Naive thymus-derived CD4-positive, alpha-beta T cell (primary cell): Measurements from ENCODE around the gene ATP9B. TPM values are rescaled to one million over a fixed set of nuclear protein-coding genes. Genes with fewer than 3 reads are reported as not detected.
A peak's percentile ranks its signal among the peaks of the same experiment; 100 is the strongest.

Source experiments
- ATAC-seq: fragments of 150-1000 bp; cut with Tn5 transposase; 2 replicates; pipeline ENCODE4 v1.10.0; 2021; ENCODE audit warnings: mild to moderate bottlenecking, moderate library complexity
- CTCF ChIA-PET: fragments of 350-600 bp; sonication (Branson Sonifier 250); formaldehyde crosslinking; loops from one replicate; lab custom pipeline; 2021; ENCODE audit warnings: antibody characterized with exemption; lab: Charles Lee
- POLR2A ChIA-PET: fragments of 350-600 bp; sonication (Branson Sonifier 250); formaldehyde crosslinking; loops from one replicate; lab custom pipeline; 2021; ENCODE audit warnings: antibody characterized with exemption, inconsistent platforms; lab: Charles Lee
- DNase-seq, 9 donors: peaks; one replicate each; pipeline versions ENCODE4 v3.0.0 to v3.0.0-alpha.2; 2020 to 2022; ENCODE audit warnings: mixed read lengths in 1 of 9
- H3K27ac ChIP-seq: one replicate; pipeline ENCODE4 v1.7.0; 2013; ENCODE audit warnings: mild to moderate bottlenecking, low read depth, low read length, moderate library complexity
- H3K27me3 ChIP-seq, 2 donors: one replicate each; pipeline ENCODE4 v1.7.0; 2013; ENCODE audit warnings: low read length in 2 of 2, mild to moderate bottlenecking in 2 of 2, moderate library complexity in 2 of 2; ENCODE audit not compliant: control insufficient read depth in 2 of 2, insufficient read depth in 2 of 2
- H3K36me3 ChIP-seq, 3 experiments: 1 replicate in 2 of 3; 2 replicates in 1 of 3; pipeline ENCODE4 v1.7.0; 2013; ENCODE audit warnings: low read length in 3 of 3, mild to moderate bottlenecking in 3 of 3, moderate library complexity in 1 of 3; ENCODE audit not compliant: insufficient read depth in 3 of 3, control insufficient read depth in 2 of 3
- H3K4me1 ChIP-seq, 2 donors: one replicate each; pipeline ENCODE4 v1.7.0; 2013; ENCODE audit warnings: low read length in 2 of 2, mild to moderate bottlenecking in 2 of 2, moderate library complexity in 1 of 2; ENCODE audit not compliant: control insufficient read depth in 2 of 2, insufficient read depth in 2 of 2
- H3K4me3 ChIP-seq: 2 replicates; pipeline ENCODE4 v1.7.0; 2013; ENCODE audit warnings: mild to moderate bottlenecking, low read length
- H3K9me3 ChIP-seq, 3 experiments: 1 replicate in 2 of 3; 2 replicates in 1 of 3; pipeline ENCODE4 v1.7.0; 2013; ENCODE audit warnings: low read length in 3 of 3; ENCODE audit not compliant: control insufficient read depth in 2 of 3
- H3K27ac Mint-ChIP-seq, 9 donors: one replicate each; pipeline ENCODE4 v1.8.0; 2020 to 2022; ENCODE audit warnings: mixed read lengths in 9 of 9, mild to moderate bottlenecking in 8 of 9, moderate library complexity in 5 of 9, inconsistent platforms in 2 of 9
- H3K27me3 Mint-ChIP-seq, 5 donors: one replicate each; pipeline ENCODE4 v1.8.0; 2021 to 2022; ENCODE audit warnings: mixed read lengths in 5 of 5, mild to moderate bottlenecking in 1 of 5
- H3K36me3 Mint-ChIP-seq, 5 donors: one replicate each; pipeline ENCODE4 v1.8.0; 2020 to 2022; ENCODE audit warnings: mixed read lengths in 5 of 5, mild to moderate bottlenecking in 3 of 5, inconsistent platforms in 1 of 5
- H3K4me1 Mint-ChIP-seq, 7 donors: one replicate each; pipeline ENCODE4 v1.8.0; 2020 to 2022; ENCODE audit warnings: mixed read lengths in 7 of 7, mild to moderate bottlenecking in 3 of 7, inconsistent platforms in 1 of 7
- H3K4me3 Mint-ChIP-seq, 10 donors: one replicate each; pipeline ENCODE4 v1.8.0; 2020 to 2022; ENCODE audit warnings: mild to moderate bottlenecking in 10 of 10, mixed read lengths in 10 of 10, moderate library complexity in 6 of 10, inconsistent platforms in 2 of 10
- H3K9me3 Mint-ChIP-seq, 11 donors: one replicate each; pipeline ENCODE4 v1.8.0; 2020 to 2022; ENCODE audit warnings: mixed read lengths in 11 of 11, mild to moderate bottlenecking in 4 of 11, inconsistent platforms in 1 of 11, moderate library complexity in 1 of 11
- intact Hi-C, 2 donors: fragments of 100-400 bp; cut with micrococcal nuclease; formaldehyde crosslinking; loops; one replicate each; pipeline ENCODE4 v1.15.1; 2023
- polyA plus RNA-seq, 2 donors: library from polyadenylated mRNA; unstranded; fragments of 300-500 nt; fragmentation: Illumina TruSeq; gene quantifications; one replicate each; pipeline ENCODE4 v1.2.3, GENCODE V29; 2021
- total RNA-seq, 6 experiments: library from RNA in 5 of 6; stranded (reverse) in 5 of 6; gene quantifications; 1 replicate in 5 of 6; 2 replicates in 1 of 6; pipeline ENCODE4 v1.2.3 and lab custom pipeline; 2021 to 2026

ATP9B gene
- total and polyA plus RNA-seq, 7 experiments from 2014 or later = 21.3 to 90.5 (median 79.4) TPM

DNA sequence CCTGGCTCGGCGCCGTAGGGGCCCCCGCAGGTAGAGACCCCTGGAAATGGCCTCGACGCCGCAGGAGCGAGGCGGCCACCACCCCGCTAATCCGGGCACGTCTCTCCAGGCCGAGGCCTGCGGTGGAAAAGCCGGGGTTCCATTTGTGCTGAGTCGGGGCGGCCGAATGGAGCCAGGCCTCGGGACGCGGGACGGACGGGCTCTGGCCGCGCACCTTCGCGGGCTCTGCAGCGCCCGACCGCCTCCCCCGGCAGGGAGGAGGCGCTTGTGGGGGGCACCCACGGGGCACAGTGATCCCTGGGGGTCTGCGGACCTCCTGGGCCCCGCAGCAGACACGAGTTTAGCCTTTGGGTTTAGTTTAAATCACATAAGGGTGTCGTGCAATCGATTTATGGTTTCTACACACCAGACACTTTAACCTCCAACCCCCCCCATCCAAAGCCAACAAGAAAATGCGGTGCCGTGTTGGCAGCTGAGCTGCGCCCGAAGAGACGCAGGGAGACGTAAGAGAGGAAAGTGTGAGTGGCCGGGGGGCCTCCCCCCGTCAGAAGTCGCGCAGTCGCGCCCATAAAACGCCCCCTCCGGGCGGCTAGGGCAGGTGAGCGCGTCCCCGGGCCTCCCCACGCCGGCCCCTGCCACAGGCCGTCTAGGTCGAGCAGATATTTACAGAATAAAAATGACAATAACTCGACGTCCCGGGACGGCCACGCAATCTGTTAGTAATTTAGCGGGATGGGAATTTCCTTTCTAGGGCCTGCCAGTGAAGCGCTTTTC is 325.5 kb downstream of the ATP9B start:
- Mint-ChIP-seq H3K27ac (peak overlapping the region; percentile 61 to 89 (median 82)), H3K4me1 (peaks cover 20 to 58% (median 48%) of the 10 kb centered on the region in 7 donors), H3K36me3 (peaks cover 0 to 1% (median 0%) of the 10 kb centered on the region in 5 donors), H3K27me3 (peaks cover 0 to 31% (median 0%) of the 10 kb centered on the region in 5 donors), H3K4me3 (peak overlapping the region; percentile 79 to 90 (median 87)), H3K9me3 (peaks cover 0 to 6% (median 0%) of the 10 kb centered on the region in 11 donors)
- POLR2A ChIA-PET = no interaction called here
- H3K27me3 ChIP-seq = peaks cover 0 to 6% of the 10 kb centered on the region in 2 donors
- intact Hi-C loops = loop anchor here (1.0 to 10.0 kb wide), 9 partner anchors 8 to 713 kb away; partner anchors contain the start of genes ADNP2 (in 2 of the 2), CTDP1 (in 1 of the 2), HSBP1L1 (in 1 of the 2) and RBFA (in 1 of the 2)
- peak overlapping the region; percentile 48 for H3K27ac ChIP-seq
- DNase-seq (peak in 6 of 9 donors; percentile 47 to 81 (median 57)), ATAC-seq (peak; percentile 12)
- no peaks in the 10 kb centered on the region for H3K36me3 ChIP-seq
- H3K9me3 ChIP-seq = no peaks in the 10 kb centered on the region
- peak overlapping the region; percentile 59 for H3K4me3 ChIP-seq
- peaks cover 14 to 20% of the 10 kb centered on the region in 2 donors for H3K4me1 ChIP-seq
- CTCF ChIA-PET = no interaction called here

DNA sequence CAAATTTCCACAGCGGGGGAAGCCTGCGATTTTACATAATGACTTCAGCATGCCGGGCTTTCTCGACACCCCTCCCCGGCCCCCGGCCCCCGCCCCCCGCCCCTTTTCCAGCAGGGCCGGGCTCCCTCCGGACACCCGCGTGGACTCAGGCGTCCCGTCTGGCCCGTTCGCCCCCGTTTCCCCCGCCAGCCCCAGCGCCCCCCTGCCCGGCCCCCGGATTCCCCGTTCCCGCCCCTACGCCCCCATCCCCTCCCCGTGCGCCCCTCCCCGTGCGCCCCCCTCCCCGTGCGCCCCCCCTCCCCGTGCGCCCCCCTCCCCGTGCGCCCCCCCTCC is 326.1 kb downstream of the ATP9B start:
- H3K27me3 ChIP-seq = peaks cover 0 to 6% of the 10 kb centered on the region in 2 donors
- ATAC-seq (no peak), DNase-seq (no peak)
- no peaks in the 10 kb centered on the region for H3K9me3 ChIP-seq
- H3K36me3 Mint-ChIP-seq = peaks cover 0 to 1% (median 0%) of the 10 kb centered on the region in 5 donors
- intact Hi-C loops = loop anchor here (2.0 to 10.0 kb wide), 3 partner anchors 128 to 710 kb away; partner anchors contain the start of gene ADNP2 (in 1 of the 2)
- no peaks in the 10 kb centered on the region for H3K36me3 ChIP-seq
- no peak overlapping the region for H3K27ac ChIP-seq
- H3K4me3 Mint-ChIP-seq = peak overlapping the region; percentile 79 to 90 (median 87)
- H3K4me1 Mint-ChIP-seq = peaks cover 20 to 55% (median 45%) of the 10 kb centered on the region in 7 donors
- peak overlapping the region in 2 of 9 donors; percentile 66 to 85 for H3K27ac Mint-ChIP-seq
- peaks cover 0 to 6% (median 0%) of the 10 kb centered on the region in 11 donors for H3K9me3 Mint-ChIP-seq
- ChIA-PET CTCF (no interaction called here), POLR2A (interaction anchor here (1.2 to 2.6 kb wide), 3 partner anchors 10 to 128 kb away, joined by 4 to 15 read pairs (median 14); no protein-coding TSS in a partner anchor)
- no peak overlapping the region for H3K4me3 ChIP-seq
- H3K4me1 ChIP-seq = peaks cover 14 to 20% of the 10 kb centered on the region in 2 donors
- H3K27me3 Mint-ChIP-seq = peaks cover 0 to 29% (median 0%) of the 10 kb centered on the region in 5 donors

GRCh38 chr18:79395761-79396404 is 326.7 kb downstream of the ATP9B start, which contains the start of gene NFATC1:
NFATC1 (plus strand) TSS chr18:79395930; CDS start chr18:79396225, 295 bp downstream.
- ATAC-seq (peak; percentile 64), DNase-seq (peak in 8 of 9 donors; percentile 49 to 89 (median 61))
- POLR2A ChIA-PET = interaction anchor here (1.2 to 2.6 kb wide), 4 partner anchors 10 to 128 kb away, joined by 4 to 15 read pairs (median 11); no protein-coding TSS in a partner anchor
- Mint-ChIP-seq H3K27ac (peak within 1 kb of the TSS; percentile 61 to 89 (median 82)), H3K4me3 (peak within 1 kb of the TSS; percentile 80 to 96 (median 88)), H3K9me3 (peaks cover 0 to 6% (median 0%) of the 10 kb centered on the region in 11 donors), H3K4me1 (peaks cover 15 to 50% (median 41%) of the 10 kb centered on the region in 7 donors), H3K36me3 (peaks cover 0 to 2% (median 0%) of the 10 kb centered on the region in 5 donors), H3K27me3 (peaks cover 0 to 25% (median 0%) of the 10 kb centered on the region in 5 donors)
- peak within 1 kb of the TSS; percentile 59 for H3K4me3 ChIP-seq
- H3K36me3 ChIP-seq = no peaks in the 10 kb centered on the region
- peaks cover 14 to 20% of the 10 kb centered on the region in 2 donors for H3K4me1 ChIP-seq
- peak within 1 kb of the TSS; percentile 71 for H3K27ac ChIP-seq
- intact Hi-C loops = loop anchor here (1.0 to 10.0 kb wide), 5 partner anchors 9 to 709 kb away; partner anchors contain the start of gene ADNP2 (in 1 of the 2)
- CTCF ChIA-PET = no interaction called here
- peaks cover 0 to 6% of the 10 kb centered on the region in 2 donors for H3K27me3 ChIP-seq
- H3K9me3 ChIP-seq = no peaks in the 10 kb centered on the region

- Mint-ChIP-seq H3K4me1 (peaks cover 13 to 54% (median 44%) of the 10 kb centered on the region in 7 donors), H3K27ac (peak overlapping the region in 2 of 9 donors; percentile 33 to 45), H3K9me3 (peaks cover 0 to 6% (median 0%) of the 10 kb centered on the region in 11 donors), H3K27me3 (peaks cover 0 to 20% (median 0%) of the 10 kb centered on the region in 5 donors), H3K36me3 (peaks cover 0 to 7% (median 0%) of the 10 kb centered on the region in 5 donors), H3K4me3 (peak overlapping the region; percentile 54 to 96 (median 70))
- Histone ChIP-seq H3K4me1 (peaks cover 21 to 23% of the 10 kb centered on the region in 2 donors), H3K27ac (peak overlapping the region; percentile 71), H3K27me3 (peaks cover 0 to 6% of the 10 kb centered on the region in 2 donors), H3K36me3 (no peaks in the 10 kb centered on the region), H3K4me3 (peak overlapping the region; percentile 47), H3K9me3 (no peaks in the 10 kb centered on the region)
- intact Hi-C loops = loop anchor here (1.0 to 10.0 kb wide), 3 partner anchors 9 to 708 kb away; partner anchors contain the start of gene ADNP2 (in 1 of the 2)
- ATAC-seq (no peak), DNase-seq (peak in 5 of 9 donors; percentile 8 to 62 (median 40))
- POLR2A ChIA-PET = interaction anchor here (0.6 to 2.6 kb wide), 8 partner anchors 8 to 127 kb away, joined by 3 to 15 read pairs (median 4); no protein-coding TSS in a partner anchor
- CTCF ChIA-PET = interaction anchor here (1.0 to 1.8 kb wide), 2 partner anchors 17 to 133 kb away, joined by 3 to 7 read pairs; no protein-coding TSS in a partner anchor
Observed at GRCh38 chr18:79396431-79397246, 327.4 kb downstream of the ATP9B start.

- intact Hi-C loops = loop anchor here in 1 of 2 donors (10.0 kb wide), 1 partner anchor 707 kb away; the partner anchor contains the start of gene ADNP2
- Mint-ChIP-seq H3K9me3 (peaks cover 0 to 5% (median 0%) of the 10 kb centered on the region in 11 donors), H3K4me3 (peak overlapping the region; percentile 32 to 97 (median 82)), H3K4me1 (peaks cover 14 to 55% (median 40%) of the 10 kb centered on the region in 7 donors), H3K27me3 (peaks cover 0 to 15% (median 0%) of the 10 kb centered on the region in 5 donors), H3K27ac (peak overlapping the region in 6 of 9 donors; percentile 34 to 98 (median 46)), H3K36me3 (peaks cover 0 to 7% (median 0%) of the 10 kb centered on the region in 5 donors)
- DNase-seq (peak in 1 of 9 donors; percentile 7), ATAC-seq (no peak)
- Histone ChIP-seq H3K36me3 (no peaks in the 10 kb centered on the region), H3K4me1 (peaks cover 28 to 29% of the 10 kb centered on the region in 2 donors), H3K9me3 (no peaks in the 10 kb centered on the region), H3K27ac (no peak overlapping the region), H3K4me3 (no peak overlapping the region), H3K27me3 (peaks cover 0 to 6% of the 10 kb centered on the region in 2 donors)
- CTCF ChIA-PET = interaction anchor here (0.8 to 1.8 kb wide), 4 partner anchors 16 to 133 kb away, joined by 3 to 7 read pairs (median 4); no protein-coding TSS in a partner anchor
- POLR2A ChIA-PET = interaction anchor here (0.6 to 2.6 kb wide), 13 partner anchors 7 to 282 kb away, joined by 3 to 14 read pairs (median 3); no protein-coding TSS in a partner anchor
Observed at GRCh38 chr18:79397247-79397829, 328.1 kb downstream of the ATP9B start.
